ENCODE data around the gene CX3CL1.

Gene CX3CL1

GRCh38 chr16:57389087-57389468, 16.8 kb downstream of the CX3CL1 start:
- H3K4me3 ChIP-seq (ENCODE audit: low read depth, low read length): no peak overlapping the region
- no peak for TF ChIP-seq CTCF (IDR thresholded peaks at IDR 0.05; ENCODE audit: borderline replicate concordance, insufficient read depth, low read depth, low read length)

GRCh38 chr16:57390636-57391295, 18.5 kb downstream of the CX3CL1 start:
- H3K4me3 ChIP-seq (ENCODE audit: low read depth, low read length): no peak overlapping the region
- no peak for TF ChIP-seq CTCF (IDR thresholded peaks at IDR 0.05; ENCODE audit: borderline replicate concordance, insufficient read depth, low read depth, low read length)

GRCh38 chr16:57391300-57391699, 19.0 kb downstream of the CX3CL1 start:
- TF ChIP-seq CTCF (IDR thresholded peaks at IDR 0.05; ENCODE audit: borderline replicate concordance, insufficient read depth, low read depth, low read length): no peak
- no peak overlapping the region for H3K4me3 ChIP-seq (ENCODE audit: low read depth, low read length)

GRCh38 chr16:57391708-57392107, 19.4 kb downstream of the CX3CL1 start:
- no peak for TF ChIP-seq CTCF (IDR thresholded peaks at IDR 0.05; ENCODE audit: borderline replicate concordance, insufficient read depth, low read depth, low read length)
- no peak overlapping the region for H3K4me3 ChIP-seq (ENCODE audit: low read depth, low read length)

GRCh38 chr16:57392694-57393093, 20.4 kb downstream of the CX3CL1 start:
- H3K4me3 ChIP-seq (ENCODE audit: low read depth, low read length): no peak overlapping the region
- TF ChIP-seq CTCF (IDR thresholded peaks at IDR 0.05; ENCODE audit: borderline replicate concordance, insufficient read depth, low read depth, low read length): no peak

GRCh38 chr16:57394444-57394843, 22.2 kb downstream of the CX3CL1 start:
- TF ChIP-seq CTCF (IDR thresholded peaks at IDR 0.05; ENCODE audit: borderline replicate concordance, insufficient read depth, low read depth, low read length): no peak
- H3K4me3 ChIP-seq (ENCODE audit: low read depth, low read length): no peak overlapping the region

GRCh38 chr16:57395026-57395425, 22.7 kb downstream of the CX3CL1 start:
- no peak for TF ChIP-seq CTCF (IDR thresholded peaks at IDR 0.05; ENCODE audit: borderline replicate concordance, insufficient read depth, low read depth, low read length)
- H3K4me3 ChIP-seq (ENCODE audit: low read depth, low read length): no peak overlapping the region

Measured in GM12875 (cell line).